ENCODE measurements around the gene PRKCB. TPM values are rescaled to one million over a fixed set of nuclear protein-coding genes. Genes with fewer than 3 reads are reported as not detected.

Gene PRKCB
- total and polyA plus RNA-seq, 2 of the 8 experiments (the other 6 are each of a cell fraction or from before 2014, with no cell fraction given): 7.1 to 12.1 TPM

DNA sequence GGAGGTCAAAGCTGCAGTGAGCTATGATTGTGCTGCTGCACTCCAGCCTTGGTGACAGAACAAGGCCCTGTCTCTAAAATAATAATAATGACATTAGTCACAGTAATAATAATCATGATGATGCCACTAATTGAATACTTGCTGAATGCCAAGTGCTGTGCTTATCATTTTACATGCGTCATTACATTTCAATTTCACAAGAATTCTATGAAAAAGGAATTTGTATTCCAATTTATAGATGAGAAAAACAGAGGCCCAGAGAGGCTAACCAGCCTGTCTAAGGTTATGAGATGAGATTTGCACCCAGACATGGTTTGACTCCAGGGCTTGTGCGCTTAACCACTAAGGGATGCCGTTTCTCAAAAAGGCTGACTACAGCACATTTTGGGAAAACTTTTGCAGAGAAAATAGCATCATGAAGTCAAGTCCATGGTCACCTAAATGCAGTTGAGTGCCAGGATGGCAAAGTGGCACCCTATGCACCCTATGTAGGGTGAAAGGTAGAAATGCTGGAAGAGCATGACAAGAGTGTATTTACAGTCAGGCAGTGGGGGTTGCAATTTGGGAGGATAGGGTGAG is 276.0 kb downstream of the PRKCB start (continued):
- TF ChIP-seq YY1 (IDR thresholded peaks at IDR 0.05; ENCODE audit: low read depth, low read length) (no peak), MAFK (IDR thresholded peaks at IDR 0.05; ENCODE audit: low read depth, low read length) (no peak), HDAC2 (IDR thresholded peaks at IDR 0.05; ENCODE audit: borderline replicate concordance in 1 of 2, low read depth in 2 of 2, low read length in 2 of 2) (no peak), TEAD4 (IDR thresholded peaks at IDR 0.05; ENCODE audit: low read depth, low read length) (no peak)
- TF ChIP-seq, protein P1, sequence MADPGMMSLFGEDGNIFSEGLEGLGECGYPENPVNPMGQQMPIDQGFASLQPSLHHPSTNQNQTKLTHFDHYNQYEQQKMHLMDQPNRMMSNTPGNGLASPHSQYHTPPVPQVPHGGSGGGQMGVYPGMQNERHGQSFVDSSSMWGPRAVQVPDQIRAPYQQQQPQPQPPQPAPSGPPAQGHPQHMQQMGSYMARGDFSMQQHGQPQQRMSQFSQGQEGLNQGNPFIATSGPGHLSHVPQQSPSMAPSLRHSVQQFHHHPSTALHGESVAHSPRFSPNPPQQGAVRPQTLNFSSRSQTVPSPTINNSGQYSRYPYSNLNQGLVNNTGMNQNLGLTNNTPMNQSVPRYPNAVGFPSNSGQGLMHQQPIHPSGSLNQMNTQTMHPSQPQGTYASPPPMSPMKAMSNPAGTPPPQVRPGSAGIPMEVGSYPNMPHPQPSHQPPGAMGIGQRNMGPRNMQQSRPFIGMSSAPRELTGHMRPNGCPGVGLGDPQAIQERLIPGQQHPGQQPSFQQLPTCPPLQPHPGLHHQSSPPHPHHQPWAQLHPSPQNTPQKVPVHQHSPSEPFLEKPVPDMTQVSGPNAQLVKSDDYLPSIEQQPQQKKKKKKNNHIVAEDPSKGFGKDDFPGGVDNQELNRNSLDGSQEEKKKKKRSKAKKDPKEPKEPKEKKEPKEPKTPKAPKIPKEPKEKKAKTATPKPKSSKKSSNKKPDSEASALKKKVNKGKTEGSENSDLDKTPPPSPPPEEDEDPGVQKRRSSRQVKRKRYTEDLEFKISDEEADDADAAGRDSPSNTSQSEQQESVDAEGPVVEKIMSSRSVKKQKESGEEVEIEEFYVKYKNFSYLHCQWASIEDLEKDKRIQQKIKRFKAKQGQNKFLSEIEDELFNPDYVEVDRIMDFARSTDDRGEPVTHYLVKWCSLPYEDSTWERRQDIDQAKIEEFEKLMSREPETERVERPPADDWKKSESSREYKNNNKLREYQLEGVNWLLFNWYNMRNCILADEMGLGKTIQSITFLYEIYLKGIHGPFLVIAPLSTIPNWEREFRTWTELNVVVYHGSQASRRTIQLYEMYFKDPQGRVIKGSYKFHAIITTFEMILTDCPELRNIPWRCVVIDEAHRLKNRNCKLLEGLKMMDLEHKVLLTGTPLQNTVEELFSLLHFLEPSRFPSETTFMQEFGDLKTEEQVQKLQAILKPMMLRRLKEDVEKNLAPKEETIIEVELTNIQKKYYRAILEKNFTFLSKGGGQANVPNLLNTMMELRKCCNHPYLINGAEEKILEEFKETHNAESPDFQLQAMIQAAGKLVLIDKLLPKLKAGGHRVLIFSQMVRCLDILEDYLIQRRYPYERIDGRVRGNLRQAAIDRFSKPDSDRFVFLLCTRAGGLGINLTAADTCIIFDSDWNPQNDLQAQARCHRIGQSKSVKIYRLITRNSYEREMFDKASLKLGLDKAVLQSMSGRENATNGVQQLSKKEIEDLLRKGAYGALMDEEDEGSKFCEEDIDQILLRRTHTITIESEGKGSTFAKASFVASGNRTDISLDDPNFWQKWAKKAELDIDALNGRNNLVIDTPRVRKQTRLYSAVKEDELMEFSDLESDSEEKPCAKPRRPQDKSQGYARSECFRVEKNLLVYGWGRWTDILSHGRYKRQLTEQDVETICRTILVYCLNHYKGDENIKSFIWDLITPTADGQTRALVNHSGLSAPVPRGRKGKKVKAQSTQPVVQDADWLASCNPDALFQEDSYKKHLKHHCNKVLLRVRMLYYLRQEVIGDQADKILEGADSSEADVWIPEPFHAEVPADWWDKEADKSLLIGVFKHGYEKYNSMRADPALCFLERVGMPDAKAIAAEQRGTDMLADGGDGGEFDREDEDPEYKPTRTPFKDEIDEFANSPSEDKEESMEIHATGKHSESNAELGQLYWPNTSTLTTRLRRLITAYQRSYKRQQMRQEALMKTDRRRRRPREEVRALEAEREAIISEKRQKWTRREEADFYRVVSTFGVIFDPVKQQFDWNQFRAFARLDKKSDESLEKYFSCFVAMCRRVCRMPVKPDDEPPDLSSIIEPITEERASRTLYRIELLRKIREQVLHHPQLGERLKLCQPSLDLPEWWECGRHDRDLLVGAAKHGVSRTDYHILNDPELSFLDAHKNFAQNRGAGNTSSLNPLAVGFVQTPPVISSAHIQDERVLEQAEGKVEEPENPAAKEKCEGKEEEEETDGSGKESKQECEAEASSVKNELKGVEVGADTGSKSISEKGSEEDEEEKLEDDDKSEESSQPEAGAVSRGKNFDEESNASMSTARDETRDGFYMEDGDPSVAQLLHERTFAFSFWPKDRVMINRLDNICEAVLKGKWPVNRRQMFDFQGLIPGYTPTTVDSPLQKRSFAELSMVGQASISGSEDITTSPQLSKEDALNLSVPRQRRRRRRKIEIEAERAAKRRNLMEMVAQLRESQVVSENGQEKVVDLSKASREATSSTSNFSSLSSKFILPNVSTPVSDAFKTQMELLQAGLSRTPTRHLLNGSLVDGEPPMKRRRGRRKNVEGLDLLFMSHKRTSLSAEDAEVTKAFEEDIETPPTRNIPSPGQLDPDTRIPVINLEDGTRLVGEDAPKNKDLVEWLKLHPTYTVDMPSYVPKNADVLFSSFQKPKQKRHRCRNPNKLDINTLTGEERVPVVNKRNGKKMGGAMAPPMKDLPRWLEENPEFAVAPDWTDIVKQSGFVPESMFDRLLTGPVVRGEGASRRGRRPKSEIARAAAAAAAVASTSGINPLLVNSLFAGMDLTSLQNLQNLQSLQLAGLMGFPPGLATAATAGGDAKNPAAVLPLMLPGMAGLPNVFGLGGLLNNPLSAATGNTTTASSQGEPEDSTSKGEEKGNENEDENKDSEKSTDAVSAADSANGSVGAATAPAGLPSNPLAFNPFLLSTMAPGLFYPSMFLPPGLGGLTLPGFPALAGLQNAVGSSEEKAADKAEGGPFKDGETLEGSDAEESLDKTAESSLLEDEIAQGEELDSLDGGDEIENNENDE (IDR thresholded peaks at IDR 0.05; ENCODE audit: insufficient replicate concordance, low read length): no peak
